ENCODE data around the gene HDAC4. TPM values are rescaled to one million over a fixed set of nuclear protein-coding genes. Genes with fewer than 3 reads are reported as not detected.

HDAC4 gene
- total RNA-seq, 2 experiments from 2014 or later, result 30.0 to 35.8 TPM

- H3K4me3 Mint-ChIP-seq, result no peak overlapping the region
- POLR2A ChIA-PET, result interaction anchor here (0.7 kb wide), 1 partner anchor 67 kb away, joined by 3 read pairs; no protein-coding TSS in a partner anchor
- no peak overlapping the region for H3K27ac Mint-ChIP-seq
- intact Hi-C loops (cut with micrococcal nuclease), result loop anchor here (5.0 kb wide), 1 partner anchor 36 kb away; no protein-coding TSS in a partner anchor
- peaks cover 38% of the 10 kb centered on the region for H3K4me1 Mint-ChIP-seq (ENCODE audit: low read depth)
- CTCF ChIA-PET, result interaction anchor here (1.0 to 1.8 kb wide), 5 partner anchors 8 to 78 kb away, joined by 3 to 6 read pairs (median 4); no protein-coding TSS in a partner anchor
- DNase-seq, result no peak
- no peaks in the 10 kb centered on the region for H3K9me3 Mint-ChIP-seq
- H3K27me3 Mint-ChIP-seq, result peaks cover 1% of the 10 kb centered on the region
- H3K36me3 Mint-ChIP-seq, result peaks cover 2% of the 10 kb centered on the region
Observed at GRCh38 chr2:239302808-239303557, 97.8 kb downstream of the HDAC4 start.

GRCh38 chr2:239302083-239302807, 98.6 kb downstream of the HDAC4 start:
- no peaks in the 10 kb centered on the region for H3K9me3 Mint-ChIP-seq
- no peak overlapping the region for H3K27ac Mint-ChIP-seq
- POLR2A ChIA-PET, result interaction anchor here (0.5 kb wide), 1 partner anchor 1267 kb away, joined by 5 read pairs; no protein-coding TSS in a partner anchor
- H3K4me1 Mint-ChIP-seq (ENCODE audit: low read depth), result peaks cover 45% of the 10 kb centered on the region
- intact Hi-C loops (cut with micrococcal nuclease), result loop anchor here (5.0 kb wide), 1 partner anchor 35 kb away; no protein-coding TSS in a partner anchor
- DNase-seq, result no peak
- peaks cover 2% of the 10 kb centered on the region for H3K36me3 Mint-ChIP-seq
- peaks cover 1% of the 10 kb centered on the region for H3K27me3 Mint-ChIP-seq
- CTCF ChIA-PET, result interaction anchor here (1.2 kb wide), 1 partner anchor 20 kb away, joined by 4 read pairs; no protein-coding TSS in a partner anchor
- H3K4me3 Mint-ChIP-seq, result no peak overlapping the region

- Mint-ChIP-seq H3K27ac (no peak overlapping the region), H3K9me3 (no peaks in the 10 kb centered on the region), H3K27me3 (peaks cover 6% of the 10 kb centered on the region), H3K4me1 (ENCODE audit: low read depth) (peaks cover 56% of the 10 kb centered on the region), H3K36me3 (peaks cover 2% of the 10 kb centered on the region), H3K4me3 (no peak overlapping the region)
- POLR2A ChIA-PET, result no interaction called here
- intact Hi-C loops (cut with micrococcal nuclease), result loop anchor here (5.0 kb wide), 1 partner anchor 34 kb away; no protein-coding TSS in a partner anchor
- no peak for DNase-seq
- CTCF ChIA-PET, result interaction anchor here (0.6 to 1.6 kb wide), 2 partner anchors 16 to 130 kb away, joined by 3 to 4 read pairs; no protein-coding TSS in a partner anchor
Observed at GRCh38 chr2:239300871-239301735, 99.7 kb downstream of the HDAC4 start.

GRCh38 chr2:239300242-239300641, 100.6 kb downstream of the HDAC4 start:
- intact Hi-C loops (cut with micrococcal nuclease), result loop anchor here (5.0 kb wide), 1 partner anchor 33 kb away; no protein-coding TSS in a partner anchor
- no peak overlapping the region for H3K4me3 Mint-ChIP-seq
- ChIA-PET CTCF (interaction anchor here (0.6 to 1.6 kb wide), 2 partner anchors 17 to 129 kb away, joined by 3 to 4 read pairs; no protein-coding TSS in a partner anchor), POLR2A (no interaction called here)
- H3K36me3 Mint-ChIP-seq, result peaks cover 2% of the 10 kb centered on the region
- H3K27me3 Mint-ChIP-seq, result peaks cover 12% of the 10 kb centered on the region
- peaks cover 64% of the 10 kb centered on the region for H3K4me1 Mint-ChIP-seq (ENCODE audit: low read depth)
- no peak for DNase-seq
- no peak overlapping the region for H3K27ac Mint-ChIP-seq
- no peaks in the 10 kb centered on the region for H3K9me3 Mint-ChIP-seq

GRCh38 chr2:239299218-239299939, 101.4 kb downstream of the HDAC4 start:
- no peak overlapping the region for H3K4me3 Mint-ChIP-seq
- no peak overlapping the region for H3K27ac Mint-ChIP-seq
- peaks cover 65% of the 10 kb centered on the region for H3K4me1 Mint-ChIP-seq (ENCODE audit: low read depth)
- H3K9me3 Mint-ChIP-seq, result no peaks in the 10 kb centered on the region
- peaks cover 2% of the 10 kb centered on the region for H3K36me3 Mint-ChIP-seq
- ChIA-PET CTCF (interaction anchor here (1.6 kb wide), 2 partner anchors 18 to 24 kb away, joined by 3 to 4 read pairs; no protein-coding TSS in a partner anchor), POLR2A (interaction anchor here (0.6 kb wide), 1 partner anchor 978 kb away, joined by 3 read pairs; no protein-coding TSS in a partner anchor)
- intact Hi-C loops (cut with micrococcal nuclease), result no loop called here
- DNase-seq, result no peak
- H3K27me3 Mint-ChIP-seq, result peaks cover 12% of the 10 kb centered on the region

GRCh38 chr2:239298116-239298804, 102.6 kb downstream of the HDAC4 start:
- ChIA-PET CTCF (interaction anchor here (0.6 to 1.6 kb wide), 5 partner anchors 9 to 154 kb away, joined by 3 read pairs; no protein-coding TSS in a partner anchor), POLR2A (interaction anchor here (0.6 to 1.1 kb wide), 3 partner anchors 9 to 977 kb away, joined by 3 to 5 read pairs (median 3); partner anchors contain the start of gene HDAC4)
- H3K27ac Mint-ChIP-seq, result peak overlapping the region; percentile 76
- intact Hi-C loops (cut with micrococcal nuclease), result loop anchor here (1.0 kb wide), 4 partner anchors 9 to 71 kb away; no protein-coding TSS in a partner anchor
- H3K9me3 Mint-ChIP-seq, result no peaks in the 10 kb centered on the region
- DNase-seq, result peak; percentile 90
- H3K4me1 Mint-ChIP-seq (ENCODE audit: low read depth), result peaks cover 65% of the 10 kb centered on the region
- H3K27me3 Mint-ChIP-seq, result peaks cover 12% of the 10 kb centered on the region
- H3K36me3 Mint-ChIP-seq, result peaks cover 2% of the 10 kb centered on the region
- H3K4me3 Mint-ChIP-seq, result peak overlapping the region; percentile 71

- peak overlapping the region; percentile 58 for H3K27ac Mint-ChIP-seq
- DNase-seq, result no peak
- H3K4me1 Mint-ChIP-seq (ENCODE audit: low read depth), result peaks cover 66% of the 10 kb centered on the region
- H3K9me3 Mint-ChIP-seq, result no peaks in the 10 kb centered on the region
- H3K27me3 Mint-ChIP-seq, result peaks cover 14% of the 10 kb centered on the region
- H3K36me3 Mint-ChIP-seq, result peaks cover 3% of the 10 kb centered on the region
- H3K4me3 Mint-ChIP-seq, result peak overlapping the region; percentile 71
- intact Hi-C loops (cut with micrococcal nuclease), result loop anchor here (1.0 kb wide), 4 partner anchors 8 to 72 kb away; no protein-coding TSS in a partner anchor
- CTCF ChIA-PET, result interaction anchor here (0.6 to 2.4 kb wide), 7 partner anchors 8 to 153 kb away, joined by 3 to 9 read pairs (median 3); no protein-coding TSS in a partner anchor
- POLR2A ChIA-PET, result interaction anchor here (0.9 to 1.2 kb wide), 3 partner anchors 8 to 104 kb away, joined by 3 to 5 read pairs (median 3); partner anchors contain the start of gene HDAC4
Observed at GRCh38 chr2:239297142-239298004, 103.4 kb downstream of the HDAC4 start.

GRCh38 chr2:239296020-239296932, 104.5 kb downstream of the HDAC4 start:
- DNase-seq, result no peak
- Mint-ChIP-seq H3K27me3 (peaks cover 17% of the 10 kb centered on the region), H3K4me3 (peak overlapping the region; percentile 46), H3K36me3 (peaks cover 3% of the 10 kb centered on the region), H3K9me3 (no peaks in the 10 kb centered on the region), H3K27ac (no peak overlapping the region), H3K4me1 (ENCODE audit: low read depth) (peaks cover 63% of the 10 kb centered on the region)
- ChIA-PET CTCF (interaction anchor here (0.9 to 2.4 kb wide), 4 partner anchors 22 to 152 kb away, joined by 3 to 9 read pairs (median 6); no protein-coding TSS in a partner anchor), POLR2A (interaction anchor here (1.2 to 1.4 kb wide), 3 partner anchors 8 to 105 kb away, joined by 3 to 5 read pairs (median 3); partner anchors contain the start of gene HDAC4)
- intact Hi-C loops (cut with micrococcal nuclease), result no loop called here

Measured in activated CD4-positive, alpha-beta memory T cell treated with anti-CD3 and anti-CD28 coated beads for 36 hours (primary cell).